ENCODE data around the gene TNKS1BP1. TPM values are rescaled to one million over a fixed set of nuclear protein-coding genes. Genes with fewer than 3 reads are reported as not detected.

TNKS1BP1 gene
- polyA plus RNA-seq, 12 donors, result 84.0 to 149 (median 111) TPM; not detected in 1

- no peak for DNase-seq
Measured at GRCh38 chr11:57262157-57262556, 62.6 kb downstream of the TNKS1BP1 start.

DNA sequence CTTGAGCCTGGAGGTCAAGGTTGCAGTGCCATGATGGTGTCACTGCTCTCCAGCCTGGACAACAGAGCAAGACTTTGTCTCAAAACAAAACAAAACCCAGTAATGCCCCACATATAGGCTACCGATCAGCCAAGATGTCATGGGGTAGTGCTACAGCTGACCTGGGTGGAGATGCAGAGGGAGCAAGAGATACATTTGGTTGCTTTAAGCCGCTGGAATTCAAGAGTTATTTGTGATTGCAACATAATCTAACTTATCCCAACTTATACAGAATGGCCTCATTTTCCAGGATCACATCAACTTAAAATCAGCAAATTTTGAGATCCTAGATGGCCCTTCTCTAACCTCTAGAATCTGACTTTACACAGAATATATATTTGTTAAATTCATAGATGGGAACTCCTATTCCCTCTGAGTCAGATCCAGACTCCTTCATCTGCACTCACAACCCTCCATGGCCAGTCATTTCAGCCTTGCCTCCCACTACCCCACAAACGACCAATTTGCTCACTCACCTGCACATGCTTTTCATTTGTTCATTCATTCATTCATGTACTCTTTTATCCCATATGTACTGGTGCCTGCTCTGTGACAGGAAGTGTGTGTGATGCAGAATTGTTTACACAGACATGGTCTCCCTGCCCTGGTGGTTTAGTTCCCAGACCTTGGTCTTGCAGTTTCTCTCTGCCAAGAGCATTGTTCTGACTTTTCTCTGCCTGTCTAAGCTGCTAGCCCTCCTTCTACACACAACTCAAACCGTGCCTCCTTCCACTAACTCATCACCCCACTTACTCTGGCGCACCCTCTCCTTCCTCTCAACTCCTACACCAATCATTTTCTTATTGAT, 63.6 kb downstream of the TNKS1BP1 start:
- DNase-seq, result no peak

GRCh38 chr11:57256119-57256518, 68.6 kb downstream of the TNKS1BP1 start:
- DNase-seq, result no peak

DNA sequence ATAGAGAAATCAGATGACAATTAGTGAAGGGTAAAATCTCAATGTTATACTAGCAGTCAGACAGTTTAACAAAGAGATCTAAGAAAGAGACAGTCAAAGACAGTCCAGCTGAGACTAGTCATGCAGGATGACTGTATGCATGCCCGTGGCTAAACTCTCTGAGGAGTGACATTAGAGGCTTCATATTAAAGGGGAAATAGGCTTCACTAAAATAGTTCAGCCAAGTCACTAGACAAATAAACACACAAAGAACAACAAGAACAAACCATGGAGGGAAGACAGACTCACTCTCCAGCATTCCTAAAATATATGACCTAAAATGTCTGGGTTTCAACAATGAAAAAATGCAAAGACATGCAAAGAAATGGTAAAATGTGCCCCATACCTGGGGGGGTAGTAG, 69.1 kb downstream of the TNKS1BP1 start:
- DNase-seq, result no peak

DNA sequence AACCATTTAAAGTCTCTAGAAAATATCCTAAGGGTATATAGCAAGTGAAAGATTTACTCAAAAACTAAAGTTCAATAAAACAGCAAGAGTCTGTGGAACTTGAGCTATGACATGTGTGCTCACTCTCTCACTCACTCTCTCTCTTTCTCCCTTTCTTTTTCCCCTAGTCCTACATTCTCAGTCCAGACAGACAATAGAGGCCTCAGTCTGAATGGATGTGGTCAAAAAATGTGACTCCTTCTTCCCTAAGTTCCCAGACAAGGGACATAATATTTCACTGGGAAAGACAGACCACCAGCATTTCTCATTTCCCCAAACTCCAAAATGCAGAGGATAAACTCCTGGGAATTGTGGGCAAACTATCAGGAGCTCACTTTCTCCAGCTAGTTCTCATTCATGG, 70.1 kb downstream of the TNKS1BP1 start:
- DNase-seq, result no peak

DNA sequence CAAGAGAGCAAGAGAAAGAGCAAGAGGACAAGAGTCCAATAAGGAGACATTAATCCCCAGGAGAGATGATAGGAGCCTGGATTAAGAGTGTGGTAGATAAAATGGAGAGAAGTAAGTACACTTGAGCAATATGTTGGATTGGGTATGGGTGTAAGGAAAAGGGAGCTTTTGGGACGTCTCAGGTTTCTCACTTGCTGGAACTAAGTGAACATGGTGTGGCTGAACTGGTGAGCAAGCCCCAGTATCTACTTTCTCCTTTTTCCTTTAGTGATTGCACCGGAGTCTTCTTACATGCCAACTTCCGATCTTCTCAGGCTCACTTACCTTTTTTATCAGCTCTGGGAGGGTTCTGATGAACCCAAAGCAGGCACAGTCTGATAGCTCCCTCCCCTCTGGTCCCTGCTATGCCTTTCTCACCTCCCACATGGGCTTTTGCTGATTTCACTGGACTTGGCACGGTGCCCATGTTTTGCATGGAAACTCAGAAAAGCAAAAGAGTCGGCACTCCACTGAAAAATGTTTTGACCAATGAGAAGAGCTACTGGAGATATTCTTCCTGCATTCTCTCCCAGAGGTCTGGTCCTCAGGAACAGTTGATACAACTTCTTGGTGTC, 73.2 kb downstream of the TNKS1BP1 start:
- no peak for DNase-seq

DNA sequence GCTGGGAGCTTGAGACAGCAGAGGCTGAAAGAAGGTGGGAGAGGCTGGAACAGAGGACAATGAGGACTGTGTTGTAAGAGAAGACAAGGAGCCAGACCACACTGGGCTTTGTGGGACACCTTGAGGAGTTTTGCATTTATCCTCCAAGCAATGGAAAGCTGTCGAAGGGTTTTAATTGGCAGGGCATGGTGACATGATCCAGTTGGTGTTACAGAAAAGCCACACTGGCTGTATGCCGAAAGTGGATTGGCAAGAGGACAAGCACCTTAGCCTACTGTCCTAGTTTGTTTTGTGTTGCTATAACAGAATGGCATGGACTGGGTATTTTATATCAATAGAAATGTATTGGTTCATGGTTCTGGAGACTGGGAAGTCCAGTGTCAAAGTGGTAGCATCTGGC, 73.7 kb downstream of the TNKS1BP1 start:
- DNase-seq, result no peak

Other genes with a start within 250 kb of the TNKS1BP1 start
- gene LRRC55, start 143.0 kb downstream of the TNKS1BP1 start, polyA plus RNA-seq (ENCODE audit: insufficient read length in 12 of 12), result 1 to 10 TPM in 11 of 12 donors, not detected in 1; 1.1 to 6.8 (median 1.6) TPM
- gene APLNR, start 87.7 kb downstream of the TNKS1BP1 start, polyA plus RNA-seq (ENCODE audit: insufficient read length in 12 of 12), result 100 to 1,000 TPM in 1 of 12 donors, 10 to 100 TPM in 10, not detected in 1; 79.1 to 106 (median 89.6) TPM
- 100 to 1,000 TPM in 4 of 12 donors, 10 to 100 TPM in 7, not detected in 1; 75.2 to 157 (median 94.7) TPM for gene SSRP1, start 10.9 kb upstream of the TNKS1BP1 start, polyA plus RNA-seq (ENCODE audit: insufficient read length in 12 of 12)
- 1 to 10 TPM in 10 of 12 donors, not detected in 2; 1.6 to 5.6 (median 4.1) TPM for gene P2RX3, start 13.4 kb upstream of the TNKS1BP1 start, polyA plus RNA-seq (ENCODE audit: insufficient read length in 12 of 12)
- gene PRG3, start 56.2 kb upstream of the TNKS1BP1 start, polyA plus RNA-seq (ENCODE audit: insufficient read length in 12 of 12), result 1 to 10 TPM in 1 of 12 donors, under 1 TPM in 5, not detected in 6; 0.28 to 5.8 (median 0.49) TPM
- gene PRG2, start 65.7 kb upstream of the TNKS1BP1 start, polyA plus RNA-seq (ENCODE audit: insufficient read length in 12 of 12), result 10 to 100 TPM in 1 of 12 donors, 1 to 10 TPM in 3, under 1 TPM in 6, not detected in 2; 0.17 to 11.9 (median 0.43) TPM
- gene SLC43A3, start 102.2 kb upstream of the TNKS1BP1 start, polyA plus RNA-seq (ENCODE audit: insufficient read length in 12 of 12), result 10 to 100 TPM in 11 of 12 donors, not detected in 1; 24.6 to 45.1 (median 28.1) TPM
- gene RTN4RL2, start 135.6 kb upstream of the TNKS1BP1 start, polyA plus RNA-seq (ENCODE audit: insufficient read length in 12 of 12), result 10 to 100 TPM in 10 of 12 donors, 1 to 10 TPM in 1, not detected in 1; 9.0 to 43.3 (median 24.2) TPM
- gene SLC43A1, start 190.8 kb upstream of the TNKS1BP1 start, polyA plus RNA-seq (ENCODE audit: insufficient read length in 12 of 12), result 10 to 100 TPM in 6 of 12 donors, 1 to 10 TPM in 5, not detected in 1; 6.7 to 27.7 (median 11.8) TPM
- 10 to 100 TPM in 11 of 12 donors, not detected in 1; 25.3 to 71.9 (median 38.1) TPM for gene TIMM10, start 205.8 kb upstream of the TNKS1BP1 start, polyA plus RNA-seq (ENCODE audit: insufficient read length in 12 of 12)
- gene SMTNL1, start 212.6 kb upstream of the TNKS1BP1 start, polyA plus RNA-seq (ENCODE audit: insufficient read length in 12 of 12), result 100 to 1,000 TPM in 11 of 12 donors, 10 to 100 TPM in 1; 63.6 to 366 (median 189) TPM
- gene UBE2L6, start 242.7 kb upstream of the TNKS1BP1 start, polyA plus RNA-seq (ENCODE audit: insufficient read length in 12 of 12), result 10 to 100 TPM in 11 of 12 donors, not detected in 1; 18.6 to 30.6 (median 24.4) TPM